ENCODE data around the gene JADE1.
A peak's percentile ranks its signal among the peaks of the same experiment; 100 is the strongest.

Gene JADE1

GRCh38 chr4:128840711-128841318, 31.3 kb downstream of the JADE1 start:
- Histone ChIP-seq H2BK120ac (ENCODE audit: low read depth, low read length) (no peak overlapping the region), H3K4me3 (ENCODE audit: low read length) (no peak overlapping the region), H4K5ac (ENCODE audit: low read length) (no peak overlapping the region), H3K9ac (ENCODE audit: low read length) (no peak overlapping the region), H3K27ac (ENCODE audit: low read depth, low read length) (no peak overlapping the region), H3K79me2 (ENCODE audit: control insufficient read depth, insufficient read depth, low read length) (peaks cover 70% of the 10 kb centered on the region), H3K4me1 (ENCODE audit: control insufficient read depth, low read depth, low read length) (peaks cover 18% of the 10 kb centered on the region), H2BK15ac (replicated peaks; ENCODE audit: low read depth) (no peak overlapping the region), H3K18ac (ENCODE audit: low read length) (peak overlapping the region; percentile 4), H2BK5ac (ENCODE audit: low read length) (no peak overlapping the region), H3K27me3 (ENCODE audit: insufficient read depth, low read length, poor library complexity) (no peaks in the 10 kb centered on the region), H3K23ac (ENCODE audit: low read length) (no peak overlapping the region), H3K4ac (ENCODE audit: low read depth, low read length) (no peak overlapping the region), H3K79me1 (ENCODE audit: low read length) (peaks cover 15% of the 10 kb centered on the region), H2AK5ac (ENCODE audit: low read length) (no peak overlapping the region), H3K56ac (ENCODE audit: low read length) (no peak overlapping the region), H3K4me2 (ENCODE audit: low read length) (no peak overlapping the region), H4K8ac (ENCODE audit: low read depth, low read length) (no peak overlapping the region), H3K36me3 (ENCODE audit: control insufficient read depth, insufficient read depth, low read length) (no peaks in the 10 kb centered on the region)
- no CpG with 5 or more reads among the region's 2 CpGs for WGBS (ENCODE audit: extremely low coverage, insufficient coverage, low lambda C conversion rate)
- DNase-seq: peak; percentile 57

- WGBS (ENCODE audit: extremely low coverage, insufficient coverage, low lambda C conversion rate): no CpG with 5 or more reads among the region's 2 CpGs
- no peak overlapping the region for H3K56ac ChIP-seq (ENCODE audit: low read length)
- H3K9ac ChIP-seq (ENCODE audit: low read length): no peak overlapping the region
- H3K4me3 ChIP-seq (ENCODE audit: low read length): no peak overlapping the region
- peak overlapping the region; percentile 11 for H2AK5ac ChIP-seq (ENCODE audit: low read length)
- H3K4me2 ChIP-seq (ENCODE audit: low read length): no peak overlapping the region
- H2BK120ac ChIP-seq (ENCODE audit: low read depth, low read length): no peak overlapping the region
- H3K79me1 ChIP-seq (ENCODE audit: low read length): peaks cover 19% of the 10 kb centered on the region
- no peaks in the 10 kb centered on the region for H3K27me3 ChIP-seq (ENCODE audit: insufficient read depth, low read length, poor library complexity)
- no peak for DNase-seq
- no peak overlapping the region for H2BK15ac ChIP-seq (replicated peaks; ENCODE audit: low read depth)
- no peak overlapping the region for H4K8ac ChIP-seq (ENCODE audit: low read depth, low read length)
- peaks cover 18% of the 10 kb centered on the region for H3K4me1 ChIP-seq (ENCODE audit: control insufficient read depth, low read depth, low read length)
- no peak overlapping the region for H3K27ac ChIP-seq (ENCODE audit: low read depth, low read length)
- H2BK5ac ChIP-seq (ENCODE audit: low read length): no peak overlapping the region
- peaks cover 72% of the 10 kb centered on the region for H3K79me2 ChIP-seq (ENCODE audit: control insufficient read depth, insufficient read depth, low read length)
- no peak overlapping the region for H3K23ac ChIP-seq (ENCODE audit: low read length)
- no peak overlapping the region for H4K5ac ChIP-seq (ENCODE audit: low read length)
- H3K18ac ChIP-seq (ENCODE audit: low read length): no peak overlapping the region
- peaks cover 2% of the 10 kb centered on the region for H3K36me3 ChIP-seq (ENCODE audit: control insufficient read depth, insufficient read depth, low read length)
- no peak overlapping the region for H3K4ac ChIP-seq (ENCODE audit: low read depth, low read length)
Observed at GRCh38 chr4:128841402-128841801, 31.9 kb downstream of the JADE1 start.

- H3K79me1 ChIP-seq (ENCODE audit: low read length): peaks cover 21% of the 10 kb centered on the region
- no peak overlapping the region for H3K4ac ChIP-seq (ENCODE audit: low read depth, low read length)
- no peak overlapping the region for H3K4me2 ChIP-seq (ENCODE audit: low read length)
- H4K5ac ChIP-seq (ENCODE audit: low read length): no peak overlapping the region
- H3K27ac ChIP-seq (ENCODE audit: low read depth, low read length): no peak overlapping the region
- H4K8ac ChIP-seq (ENCODE audit: low read depth, low read length): no peak overlapping the region
- WGBS (ENCODE audit: extremely low coverage, insufficient coverage, low lambda C conversion rate): no CpG with 5 or more reads among the region's 4 CpGs
- H3K56ac ChIP-seq (ENCODE audit: low read length): no peak overlapping the region
- no peak overlapping the region for H3K23ac ChIP-seq (ENCODE audit: low read length)
- no peak overlapping the region for H3K9ac ChIP-seq (ENCODE audit: low read length)
- no peak overlapping the region for H2BK5ac ChIP-seq (ENCODE audit: low read length)
- H3K4me3 ChIP-seq (ENCODE audit: low read length): no peak overlapping the region
- H3K18ac ChIP-seq (ENCODE audit: low read length): no peak overlapping the region
- no peak for DNase-seq
- H3K4me1 ChIP-seq (ENCODE audit: control insufficient read depth, low read depth, low read length): peaks cover 15% of the 10 kb centered on the region
- H3K27me3 ChIP-seq (ENCODE audit: insufficient read depth, low read length, poor library complexity): no peaks in the 10 kb centered on the region
- H3K36me3 ChIP-seq (ENCODE audit: control insufficient read depth, insufficient read depth, low read length): peaks cover 4% of the 10 kb centered on the region
- peaks cover 46% of the 10 kb centered on the region for H3K79me2 ChIP-seq (ENCODE audit: control insufficient read depth, insufficient read depth, low read length)
- H2BK120ac ChIP-seq (ENCODE audit: low read depth, low read length): no peak overlapping the region
- no peak overlapping the region for H2AK5ac ChIP-seq (ENCODE audit: low read length)
- no peak overlapping the region for H2BK15ac ChIP-seq (replicated peaks; ENCODE audit: low read depth)
Observed at GRCh38 chr4:128844931-128845330, 35.4 kb downstream of the JADE1 start.

- peaks cover 19% of the 10 kb centered on the region for H3K79me1 ChIP-seq (ENCODE audit: low read length)
- peaks cover 4% of the 10 kb centered on the region for H3K36me3 ChIP-seq (ENCODE audit: control insufficient read depth, insufficient read depth, low read length)
- no peak overlapping the region for H2BK15ac ChIP-seq (replicated peaks; ENCODE audit: low read depth)
- H3K27ac ChIP-seq (ENCODE audit: low read depth, low read length): no peak overlapping the region
- H4K5ac ChIP-seq (ENCODE audit: low read length): no peak overlapping the region
- H4K8ac ChIP-seq (ENCODE audit: low read depth, low read length): no peak overlapping the region
- H2AK5ac ChIP-seq (ENCODE audit: low read length): no peak overlapping the region
- H2BK120ac ChIP-seq (ENCODE audit: low read depth, low read length): no peak overlapping the region
- no peak overlapping the region for H3K9ac ChIP-seq (ENCODE audit: low read length)
- DNase-seq: no peak
- H2BK5ac ChIP-seq (ENCODE audit: low read length): no peak overlapping the region
- H3K4me1 ChIP-seq (ENCODE audit: control insufficient read depth, low read depth, low read length): peaks cover 7% of the 10 kb centered on the region
- H3K23ac ChIP-seq (ENCODE audit: low read length): no peak overlapping the region
- no peak overlapping the region for H3K56ac ChIP-seq (ENCODE audit: low read length)
- no peak overlapping the region for H3K4ac ChIP-seq (ENCODE audit: low read depth, low read length)
- no peak overlapping the region for H3K4me3 ChIP-seq (ENCODE audit: low read length)
- H3K4me2 ChIP-seq (ENCODE audit: low read length): no peak overlapping the region
- no CpG with 5 or more reads among the region's 4 CpGs for WGBS (ENCODE audit: extremely low coverage, insufficient coverage, low lambda C conversion rate)
- H3K27me3 ChIP-seq (ENCODE audit: insufficient read depth, low read length, poor library complexity): no peaks in the 10 kb centered on the region
- no peak overlapping the region for H3K18ac ChIP-seq (ENCODE audit: low read length)
- peaks cover 35% of the 10 kb centered on the region for H3K79me2 ChIP-seq (ENCODE audit: control insufficient read depth, insufficient read depth, low read length)
Observed at GRCh38 chr4:128846063-128846462, 36.6 kb downstream of the JADE1 start.

- Histone ChIP-seq H3K56ac (ENCODE audit: low read length) (no peak overlapping the region), H3K79me1 (ENCODE audit: low read length) (peaks cover 15% of the 10 kb centered on the region), H4K5ac (ENCODE audit: low read length) (no peak overlapping the region), H2BK15ac (replicated peaks; ENCODE audit: low read depth) (no peak overlapping the region), H3K79me2 (ENCODE audit: control insufficient read depth, insufficient read depth, low read length) (peaks cover 27% of the 10 kb centered on the region), H2BK120ac (ENCODE audit: low read depth, low read length) (no peak overlapping the region), H3K27ac (ENCODE audit: low read depth, low read length) (no peak overlapping the region), H3K23ac (ENCODE audit: low read length) (no peak overlapping the region), H3K27me3 (ENCODE audit: insufficient read depth, low read length, poor library complexity) (no peaks in the 10 kb centered on the region), H3K4me1 (ENCODE audit: control insufficient read depth, low read depth, low read length) (no peaks in the 10 kb centered on the region), H2BK5ac (ENCODE audit: low read length) (no peak overlapping the region), H3K9ac (ENCODE audit: low read length) (no peak overlapping the region), H3K4ac (ENCODE audit: low read depth, low read length) (no peak overlapping the region), H3K4me3 (ENCODE audit: low read length) (no peak overlapping the region), H3K4me2 (ENCODE audit: low read length) (no peak overlapping the region), H2AK5ac (ENCODE audit: low read length) (no peak overlapping the region), H3K36me3 (ENCODE audit: control insufficient read depth, insufficient read depth, low read length) (peaks cover 7% of the 10 kb centered on the region), H4K8ac (ENCODE audit: low read depth, low read length) (no peak overlapping the region), H3K18ac (ENCODE audit: low read length) (no peak overlapping the region)
- WGBS (ENCODE audit: extremely low coverage, insufficient coverage, low lambda C conversion rate): no CpG with 5 or more reads among the region's 7 CpGs
- no peak for DNase-seq
Observed at GRCh38 chr4:128847082-128847724, 37.7 kb downstream of the JADE1 start.

GRCh38 chr4:128848461-128848860, 39.0 kb downstream of the JADE1 start:
- DNase-seq: no peak
- H3K4me1 ChIP-seq (ENCODE audit: control insufficient read depth, low read depth, low read length): no peaks in the 10 kb centered on the region
- no peak overlapping the region for H3K4me3 ChIP-seq (ENCODE audit: low read length)
- no peak overlapping the region for H3K9ac ChIP-seq (ENCODE audit: low read length)
- no peak overlapping the region for H4K8ac ChIP-seq (ENCODE audit: low read depth, low read length)
- H2AK5ac ChIP-seq (ENCODE audit: low read length): no peak overlapping the region
- H3K36me3 ChIP-seq (ENCODE audit: control insufficient read depth, insufficient read depth, low read length): peaks cover 7% of the 10 kb centered on the region
- no peak overlapping the region for H3K4ac ChIP-seq (ENCODE audit: low read depth, low read length)
- H3K27ac ChIP-seq (ENCODE audit: low read depth, low read length): no peak overlapping the region
- H4K5ac ChIP-seq (ENCODE audit: low read length): no peak overlapping the region
- H3K18ac ChIP-seq (ENCODE audit: low read length): no peak overlapping the region
- no peak overlapping the region for H3K23ac ChIP-seq (ENCODE audit: low read length)
- WGBS (ENCODE audit: extremely low coverage, insufficient coverage, low lambda C conversion rate): no CpG with 5 or more reads among the region's 3 CpGs
- H2BK15ac ChIP-seq (replicated peaks; ENCODE audit: low read depth): no peak overlapping the region
- no peak overlapping the region for H2BK120ac ChIP-seq (ENCODE audit: low read depth, low read length)
- H3K27me3 ChIP-seq (ENCODE audit: insufficient read depth, low read length, poor library complexity): no peaks in the 10 kb centered on the region
- no peak overlapping the region for H3K56ac ChIP-seq (ENCODE audit: low read length)
- H3K4me2 ChIP-seq (ENCODE audit: low read length): no peak overlapping the region
- peaks cover 17% of the 10 kb centered on the region for H3K79me2 ChIP-seq (ENCODE audit: control insufficient read depth, insufficient read depth, low read length)
- peaks cover 12% of the 10 kb centered on the region for H3K79me1 ChIP-seq (ENCODE audit: low read length)
- no peak overlapping the region for H2BK5ac ChIP-seq (ENCODE audit: low read length)
